Vagina (tissue), 2 donors: Measurements from ENCODE around the gene EXD2. TPM values are rescaled to one million over a fixed set of nuclear protein-coding genes. Genes with fewer than 3 reads are reported as not detected.

ENCODE experiments used
- DNase-seq, 2 donors: peaks; one replicate each; pipeline ENCODE4 v3.0.0-alpha.2; 2017; ENCODE audit errors: extremely low spot score in 2 of 2
- H3K27ac ChIP-seq: fragments of 200-600 bp; sonication (generic); one replicate; pipeline ENCODE4 v1.5.1; 2019
- H3K27me3 ChIP-seq: fragments of 200-600 bp; sonication (generic); one replicate; pipeline ENCODE4 v1.5.1; 2019
- H3K36me3 ChIP-seq, 2 donors: fragments of 200-600 bp; sonication (generic); one replicate each; pipeline ENCODE4 v1.5.1; 2017 to 2019
- H3K4me1 ChIP-seq: fragments of 200-600 bp; sonication (generic); one replicate; pipeline ENCODE4 v1.5.1; 2019
- H3K4me3 ChIP-seq, 2 donors: fragments of 200-600 bp; sonication (generic); 1 replicate in 1 of 2; 2 replicates in 1 of 2; pipeline ENCODE4 v1.5.1; 2016 to 2019
- H3K9me3 ChIP-seq: fragments of 200-600 bp; sonication (generic); one replicate; pipeline ENCODE4 v1.5.1; 2019
- POLR2A ChIP-seq, 2 donors: fragments of 450-650 bp; IDR thresholded peaks; one replicate each; pipeline ENCODE4 v1.6.1; 2017; ENCODE audit warnings: antibody characterized with exemption in 2 of 2, mild to moderate bottlenecking in 2 of 2, moderate library complexity in 2 of 2
- POLR2AphosphoS5 ChIP-seq, 2 donors: sonication (generic); formaldehyde crosslinking; IDR thresholded peaks; one replicate each; pipeline ENCODE4 v1.9.0; 2017; ENCODE audit warnings: antibody characterized with exemption in 2 of 2, mild to moderate bottlenecking in 2 of 2, low read depth in 1 of 2; ENCODE audit not compliant: insufficient read depth in 1 of 2
- intact Hi-C: fragments of 100-400 bp; cut with DNase I; formaldehyde crosslinking; loops from one replicate; pipeline ENCODE4 v1.15.1; 2023
- total RNA-seq: library from RNA; depleted of rRNA; stranded (reverse); fragments of >200 nt; gene quantifications from one replicate; pipeline ENCODE4 v1.2.3, GENCODE V29; 2016
- TF ChIP-seq, protein P1 (sequence below), 3 experiments: fragments of 450-650 bp in 2 of 3; fragments of 200-600 bp in 1 of 3; sonication (generic) in 1 of 3; IDR thresholded peaks; one replicate each; pipeline ENCODE4 v1.5.1; 2017 to 2019; ENCODE audit warnings: antibody characterized with exemption in 3 of 3, mild to moderate bottlenecking in 2 of 3, moderate library complexity in 2 of 3

EXD2 gene
- total RNA-seq, 1 donor from 2014 or later: 14.5 TPM

GRCh38 chr14:69259168-69259526 is 67.8 kb downstream of the EXD2 start:
- intact Hi-C loops: no loop called here
- no peak for DNase-seq
- Histone ChIP-seq H3K27me3 (no peaks in the 10 kb centered on the region), H3K27ac (no peak overlapping the region), H3K4me1 (peaks cover 29% of the 10 kb centered on the region), H3K9me3 (no peaks in the 10 kb centered on the region), H3K36me3 (no peaks in the 10 kb centered on the region), H3K4me3 (peak overlapping the region; percentile 53 to 54)
- TF ChIP-seq, protein P1, sequence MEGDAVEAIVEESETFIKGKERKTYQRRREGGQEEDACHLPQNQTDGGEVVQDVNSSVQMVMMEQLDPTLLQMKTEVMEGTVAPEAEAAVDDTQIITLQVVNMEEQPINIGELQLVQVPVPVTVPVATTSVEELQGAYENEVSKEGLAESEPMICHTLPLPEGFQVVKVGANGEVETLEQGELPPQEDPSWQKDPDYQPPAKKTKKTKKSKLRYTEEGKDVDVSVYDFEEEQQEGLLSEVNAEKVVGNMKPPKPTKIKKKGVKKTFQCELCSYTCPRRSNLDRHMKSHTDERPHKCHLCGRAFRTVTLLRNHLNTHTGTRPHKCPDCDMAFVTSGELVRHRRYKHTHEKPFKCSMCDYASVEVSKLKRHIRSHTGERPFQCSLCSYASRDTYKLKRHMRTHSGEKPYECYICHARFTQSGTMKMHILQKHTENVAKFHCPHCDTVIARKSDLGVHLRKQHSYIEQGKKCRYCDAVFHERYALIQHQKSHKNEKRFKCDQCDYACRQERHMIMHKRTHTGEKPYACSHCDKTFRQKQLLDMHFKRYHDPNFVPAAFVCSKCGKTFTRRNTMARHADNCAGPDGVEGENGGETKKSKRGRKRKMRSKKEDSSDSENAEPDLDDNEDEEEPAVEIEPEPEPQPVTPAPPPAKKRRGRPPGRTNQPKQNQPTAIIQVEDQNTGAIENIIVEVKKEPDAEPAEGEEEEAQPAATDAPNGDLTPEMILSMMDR (IDR thresholded peaks at IDR 0.05): no peak
- TF ChIP-seq POLR2AphosphoS5 (IDR thresholded peaks at IDR 0.05; ENCODE audit: insufficient read depth in 1 of 2, low read depth in 1 of 2): no peak
- no peak for TF ChIP-seq POLR2A (IDR thresholded peaks at IDR 0.05)

DNA sequence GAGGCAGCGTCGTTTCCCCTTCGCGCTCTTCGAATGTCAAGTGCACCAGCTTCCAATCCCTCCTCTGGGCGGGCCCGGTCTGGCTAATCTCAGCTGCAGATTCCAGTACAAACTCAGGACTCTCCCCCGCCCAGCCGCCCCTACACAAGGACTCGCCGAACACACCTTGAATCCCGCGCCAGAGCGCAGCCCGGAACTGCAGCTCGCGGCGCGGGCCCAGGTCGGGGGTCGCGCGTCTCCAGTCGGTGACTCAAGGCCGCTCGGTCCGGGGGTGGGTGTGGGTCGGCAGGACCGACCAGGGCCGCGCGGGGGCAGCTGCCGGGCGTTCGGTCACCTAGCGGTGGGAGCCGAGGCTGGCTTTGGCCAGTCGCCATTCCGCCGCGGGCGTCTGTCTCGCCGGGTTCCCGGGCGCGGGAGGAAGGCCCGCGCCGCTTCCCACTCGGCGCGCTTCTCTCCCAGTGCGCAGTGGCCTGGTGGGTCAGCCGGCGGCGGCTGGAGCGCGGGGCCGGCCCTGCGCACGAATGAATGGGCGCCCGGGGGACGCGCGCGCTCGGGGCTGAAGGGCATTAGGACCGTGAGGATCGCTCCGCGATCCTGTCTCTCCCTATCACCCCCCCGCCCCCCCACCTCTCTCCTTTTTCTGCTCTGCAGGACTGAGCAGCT is 68.4 kb downstream of the EXD2 start, which contains the start of gene GALNT16:
GALNT16 (plus strand) TSS at position 632 of the 663 bp plus-strand sequence. CDS start 133 bp downstream, outside the sequence.
- DNase-seq: no peak
- Histone ChIP-seq H3K9me3 (no peaks in the 10 kb centered on the region), H3K4me3 (peak within 1 kb of the TSS; percentile 53 to 54), H3K4me1 (peaks cover 29% of the 10 kb centered on the region), H3K27me3 (no peaks in the 10 kb centered on the region), H3K36me3 (no peaks in the 10 kb centered on the region), H3K27ac (peak within 1 kb of the TSS; percentile 53)
- no peak for TF ChIP-seq POLR2AphosphoS5 (IDR thresholded peaks at IDR 0.05; ENCODE audit: insufficient read depth in 1 of 2, low read depth in 1 of 2)
- TF ChIP-seq, protein P1 (IDR thresholded peaks at IDR 0.05): peak in 1 of 3 experiments; percentile 16
- intact Hi-C loops: loop anchor here (10.0 kb wide), 1 partner anchor 95 kb away; no protein-coding TSS in a partner anchor

- Histone ChIP-seq H3K27me3 (no peaks in the 10 kb centered on the region), H3K4me1 (peaks cover 29% of the 10 kb centered on the region), H3K27ac (peak overlapping the region; percentile 53), H3K36me3 (no peaks in the 10 kb centered on the region), H3K4me3 (peak overlapping the region; percentile 53 to 54), H3K9me3 (no peaks in the 10 kb centered on the region)
- TF ChIP-seq POLR2AphosphoS5 (IDR thresholded peaks at IDR 0.05; ENCODE audit: insufficient read depth in 1 of 2, low read depth in 1 of 2) (no peak), POLR2A (IDR thresholded peaks at IDR 0.05) (no peak)
- TF ChIP-seq, protein P1 (IDR thresholded peaks at IDR 0.05): no peak
- DNase-seq: no peak
- intact Hi-C loops: loop anchor here (10.0 kb wide), 1 partner anchor 94 kb away; no protein-coding TSS in a partner anchor
Measured at GRCh38 chr14:69260190-69260860, 69.0 kb downstream of the EXD2 start.

- no peak for DNase-seq
- Histone ChIP-seq H3K4me3 (peak overlapping the region; percentile 53 to 54), H3K27ac (peak overlapping the region; percentile 53), H3K4me1 (peaks cover 29% of the 10 kb centered on the region), H3K9me3 (no peaks in the 10 kb centered on the region), H3K36me3 (no peaks in the 10 kb centered on the region), H3K27me3 (no peaks in the 10 kb centered on the region)
- intact Hi-C loops: loop anchor here (10.0 kb wide), 1 partner anchor 94 kb away; no protein-coding TSS in a partner anchor
- TF ChIP-seq, protein P1 (IDR thresholded peaks at IDR 0.05): peak in 2 of 3 experiments; percentile 36 to 55
- TF ChIP-seq POLR2A (IDR thresholded peaks at IDR 0.05) (no peak), POLR2AphosphoS5 (IDR thresholded peaks at IDR 0.05; ENCODE audit: insufficient read depth in 1 of 2, low read depth in 1 of 2) (no peak)
Measured at GRCh38 chr14:69260861-69261564, 69.7 kb downstream of the EXD2 start.
